RWPE2 (cell line): Measurements from ENCODE around the gene ANKS1B.
A peak's percentile ranks its signal among the peaks of the same experiment; 100 is the strongest.
"Not testable (repeated sequence)": the region's sequence is repeated elsewhere in the genome, so short reads cannot be mapped to it uniquely, and the experiment has no call there.

ENCODE experiments used
- ATAC-seq: fragments of 200-7000 bp; cut with Tn5 transposase; 3 replicates; pipeline ENCODE4 v1.9.1; 2021; ENCODE audit warnings: low read depth
- DNase-seq: peaks from one replicate; pipeline ENCODE4 v3.0.0-alpha.2; 2020; ENCODE audit warnings: low spot score
- H3K27ac ChIP-seq: fragments of 450-650 bp; 2 replicates; pipeline ENCODE4 v1.5.1; 2017; ENCODE audit warnings: mild to moderate bottlenecking; ENCODE audit not compliant: poor library complexity, severe bottlenecking
- H3K27me3 ChIP-seq: fragments of 250-450 bp; sonication (Bioruptor Pico); 2 replicates; pipeline ENCODE4 v1.5.1; 2021; ENCODE audit warnings: mild to moderate bottlenecking, moderate library complexity; ENCODE audit not compliant: insufficient read depth, poor library complexity, severe bottlenecking
- H3K36me3 ChIP-seq: fragments of 250-450 bp; sonication (Bioruptor Pico); 2 replicates; pipeline ENCODE4 v1.5.1; 2020; ENCODE audit warnings: low read depth, mild to moderate bottlenecking, moderate library complexity
- H3K4me1 ChIP-seq: fragments of 250-450 bp; sonication (Bioruptor Pico); 2 replicates; pipeline ENCODE4 v1.5.1; 2021; ENCODE audit warnings: mild to moderate bottlenecking, moderate library complexity; ENCODE audit not compliant: insufficient read depth, poor library complexity, severe bottlenecking
- H3K4me3 ChIP-seq: fragments of 250-450 bp; sonication (Bioruptor Pico); 2 replicates; pipeline ENCODE4 v1.5.1; 2021; ENCODE audit warnings: mild to moderate bottlenecking, moderate library complexity; ENCODE audit not compliant: severe bottlenecking
- H3K9me3 ChIP-seq: fragments of 250-450 bp; sonication (Bioruptor Pico); 2 replicates; pipeline ENCODE4 v1.5.1; 2021; ENCODE audit warnings: mild to moderate bottlenecking, moderate library complexity; ENCODE audit not compliant: severe bottlenecking
- CTCF ChIP-seq: fragments of 450-650 bp; IDR thresholded peaks from one replicate; pipeline ENCODE4 v1.5.1; 2017; ENCODE audit warnings: mild to moderate bottlenecking, moderate library complexity; ENCODE audit not compliant: poor library complexity, severe bottlenecking

The ANKS1B gene

GRCh38 chr12:98763656-98764055 is 1221.1 kb downstream of the ANKS1B start:
- Histone ChIP-seq H3K4me3 (no peak overlapping the region), H3K36me3 (no peaks in the 10 kb centered on the region), H3K4me1 (no peaks in the 10 kb centered on the region), H3K27me3 (no peaks in the 10 kb centered on the region), H3K9me3 (no peaks in the 10 kb centered on the region), H3K27ac (no peak overlapping the region)
- ATAC-seq = no peak
- no peak for DNase-seq
- no peak for TF ChIP-seq CTCF

GRCh38 chr12:98758331-98758730 is 1226.4 kb downstream of the ANKS1B start:
- Histone ChIP-seq H3K27me3 (no peaks in the 10 kb centered on the region), H3K27ac (no peak overlapping the region), H3K9me3 (no peaks in the 10 kb centered on the region), H3K36me3 (no peaks in the 10 kb centered on the region), H3K4me1 (no peaks in the 10 kb centered on the region), H3K4me3 (no peak overlapping the region)
- no peak for TF ChIP-seq CTCF
- DNase-seq = no peak
- ATAC-seq = no peak

GRCh38 chr12:98757455-98757854 is 1227.3 kb downstream of the ANKS1B start:
- H3K27me3 ChIP-seq = no peaks in the 10 kb centered on the region
- no peak overlapping the region for H3K27ac ChIP-seq
- no peak for DNase-seq
- no peak for ATAC-seq
- no peak overlapping the region for H3K4me3 ChIP-seq
- H3K36me3 ChIP-seq = no peaks in the 10 kb centered on the region
- no peaks in the 10 kb centered on the region for H3K9me3 ChIP-seq
- no peak for TF ChIP-seq CTCF
- H3K4me1 ChIP-seq = no peaks in the 10 kb centered on the region

GRCh38 chr12:98755855-98756254 is 1228.9 kb downstream of the ANKS1B start:
- not testable (repeated sequence) for H3K9me3 ChIP-seq, DNase-seq, H3K4me1 ChIP-seq, H3K36me3 ChIP-seq, H3K27ac ChIP-seq, H3K4me3 ChIP-seq, H3K27me3 ChIP-seq
- ATAC-seq = peak; percentile 83

- ATAC-seq (peak; percentile 60), DNase-seq (no peak)
- H3K4me1 ChIP-seq = no peaks in the 10 kb centered on the region
- H3K27ac ChIP-seq = no peak overlapping the region
- H3K36me3 ChIP-seq = no peaks in the 10 kb centered on the region
- H3K9me3 ChIP-seq = no peaks in the 10 kb centered on the region
- no peak for TF ChIP-seq CTCF
- no peaks in the 10 kb centered on the region for H3K27me3 ChIP-seq
- no peak overlapping the region for H3K4me3 ChIP-seq
Observed at GRCh38 chr12:98754095-98754494, 1230.6 kb downstream of the ANKS1B start.
